ENCODE measurements around the gene ACBD5. TPM values are rescaled to one million over a fixed set of nuclear protein-coding genes. Genes with fewer than 3 reads are reported as not detected.

The ACBD5 gene
- 14.1 and 14.4 TPM in 2 replicates for total RNA-seq

GRCh38 chr10:27240212-27241009 lies at the start of gene ACBD5:
TSS of gene ACBD5 (minus strand) at chr10:27240797. CDS start at chr10:27240688, 109 bp downstream.

DNA sequence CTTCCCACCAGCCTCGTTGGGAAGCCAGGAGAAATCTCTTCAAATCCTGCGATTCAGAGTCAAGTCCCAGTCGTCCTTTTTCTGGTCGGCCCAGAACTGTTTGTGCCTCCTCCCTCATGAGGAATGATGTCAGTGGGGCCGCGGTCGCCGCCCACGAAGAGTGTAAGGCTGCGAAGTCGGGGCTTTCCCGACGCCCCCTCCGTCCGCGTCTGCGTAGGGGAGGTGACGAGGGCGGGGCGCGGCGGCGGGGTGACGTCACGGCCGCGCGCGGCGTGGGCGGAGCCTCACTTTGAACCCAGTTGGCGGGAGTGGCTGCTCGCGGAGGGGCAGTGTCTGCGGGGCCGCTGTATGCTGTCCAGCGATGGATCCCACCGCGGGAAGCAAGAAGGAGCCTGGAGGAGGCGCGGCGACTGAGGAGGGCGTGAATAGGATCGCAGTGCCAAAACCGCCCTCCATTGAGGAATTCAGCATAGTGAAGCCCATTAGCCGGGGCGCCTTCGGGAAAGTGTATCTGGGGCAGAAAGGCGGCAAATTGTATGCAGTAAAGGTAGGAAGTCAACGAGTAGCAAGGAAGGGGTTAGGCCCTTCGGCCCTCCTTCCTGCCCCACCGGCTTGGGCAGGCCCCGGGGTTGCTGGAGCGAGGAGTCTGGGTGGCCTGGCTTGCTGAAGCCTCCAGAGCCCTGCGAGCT lies 85.4 kb downstream of the ACBD5 start, which contains the start of gene MASTL:
MASTL (plus strand) TSS at position 287 of the 689 bp plus-strand sequence; CDS start at position 362, 75 bp downstream.

Other genes starting within 250 kb of the ACBD5 start
- 5.2 and 6.3 TPM in 2 replicates for gene ANKRD26, start 140.3 kb downstream of the ACBD5 start, total RNA-seq
- 78.2 and 97.7 TPM in 2 replicates for gene YME1L1, start 86.4 kb downstream of the ACBD5 start, total RNA-seq
- 8.7 and 12.0 TPM in 2 replicates for gene MASTL, start 85.4 kb downstream of the ACBD5 start, total RNA-seq